ENCODE measurements around the gene TUBGCP3.

DNA sequence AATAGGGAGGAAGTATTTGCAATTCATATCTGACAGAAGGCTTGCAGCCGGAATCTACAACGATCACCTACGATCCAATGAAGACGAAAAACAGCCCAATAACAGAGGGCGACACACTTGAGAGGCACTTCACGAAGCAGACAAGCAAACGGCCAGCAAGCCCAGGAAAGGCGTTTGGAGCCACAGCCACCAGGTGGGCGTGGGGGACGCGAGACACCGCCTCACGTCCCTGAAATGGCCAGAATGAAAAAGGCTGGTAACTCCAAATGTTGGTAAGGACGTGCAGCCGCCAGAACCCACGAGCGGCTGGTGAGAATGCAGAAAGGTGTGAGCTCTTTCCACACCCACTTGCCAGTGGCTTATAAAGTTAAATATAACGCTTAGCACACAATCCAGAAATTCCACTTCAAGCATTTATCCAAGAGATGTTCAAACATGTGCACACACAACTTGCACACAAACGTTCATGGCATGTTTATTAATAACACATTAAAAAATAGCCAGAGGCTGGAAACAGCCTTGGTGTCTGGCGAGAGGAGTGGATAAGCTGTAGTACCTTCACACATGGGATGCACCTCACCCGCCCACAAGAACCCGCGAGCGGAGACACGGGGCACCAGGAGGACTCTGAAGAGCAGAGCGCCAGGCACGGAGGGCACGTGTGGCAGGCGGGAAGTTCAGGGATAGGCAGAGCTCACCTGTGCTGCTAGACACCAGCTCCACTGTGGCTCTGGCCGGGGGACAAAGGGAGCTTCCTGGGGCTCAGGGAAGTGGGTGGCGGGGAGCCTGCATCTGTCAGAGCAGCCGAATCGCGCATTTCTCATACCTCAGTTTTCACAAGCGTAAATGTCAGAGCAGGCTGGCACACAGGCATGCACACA is 122.5 kb downstream of the TUBGCP3 start:
- TF ChIP-seq, protein P1, sequence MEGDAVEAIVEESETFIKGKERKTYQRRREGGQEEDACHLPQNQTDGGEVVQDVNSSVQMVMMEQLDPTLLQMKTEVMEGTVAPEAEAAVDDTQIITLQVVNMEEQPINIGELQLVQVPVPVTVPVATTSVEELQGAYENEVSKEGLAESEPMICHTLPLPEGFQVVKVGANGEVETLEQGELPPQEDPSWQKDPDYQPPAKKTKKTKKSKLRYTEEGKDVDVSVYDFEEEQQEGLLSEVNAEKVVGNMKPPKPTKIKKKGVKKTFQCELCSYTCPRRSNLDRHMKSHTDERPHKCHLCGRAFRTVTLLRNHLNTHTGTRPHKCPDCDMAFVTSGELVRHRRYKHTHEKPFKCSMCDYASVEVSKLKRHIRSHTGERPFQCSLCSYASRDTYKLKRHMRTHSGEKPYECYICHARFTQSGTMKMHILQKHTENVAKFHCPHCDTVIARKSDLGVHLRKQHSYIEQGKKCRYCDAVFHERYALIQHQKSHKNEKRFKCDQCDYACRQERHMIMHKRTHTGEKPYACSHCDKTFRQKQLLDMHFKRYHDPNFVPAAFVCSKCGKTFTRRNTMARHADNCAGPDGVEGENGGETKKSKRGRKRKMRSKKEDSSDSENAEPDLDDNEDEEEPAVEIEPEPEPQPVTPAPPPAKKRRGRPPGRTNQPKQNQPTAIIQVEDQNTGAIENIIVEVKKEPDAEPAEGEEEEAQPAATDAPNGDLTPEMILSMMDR (IDR thresholded peaks at IDR 0.05; ENCODE audit: insufficient read depth, low read depth, low read length), result no peak
- no peak for TF ChIP-seq EZH2 (IDR thresholded peaks at IDR 0.05; ENCODE audit: insufficient read depth, low read length)
